ENCODE measurements around the gene TBXAS1.

DNA sequence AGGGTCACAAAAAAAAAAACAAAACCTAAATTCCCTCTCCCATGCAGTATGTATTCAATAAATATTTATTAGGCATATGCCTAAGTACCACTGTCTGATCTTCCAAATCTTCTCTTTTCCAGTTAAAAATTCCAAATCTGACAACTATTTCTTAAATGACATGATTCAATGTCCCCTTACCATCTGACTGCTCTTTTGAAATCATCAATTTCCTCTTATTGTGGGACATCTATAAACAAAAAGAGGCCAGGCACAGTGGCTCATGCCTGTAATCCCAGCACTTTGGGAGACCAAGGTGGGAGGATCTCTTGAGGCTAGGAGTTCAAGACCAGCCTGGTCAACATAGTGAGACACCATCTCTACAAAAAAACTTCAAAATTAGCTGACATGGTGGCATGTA is 103.5 kb downstream of the TBXAS1 start:
- TF ChIP-seq, protein P1, sequence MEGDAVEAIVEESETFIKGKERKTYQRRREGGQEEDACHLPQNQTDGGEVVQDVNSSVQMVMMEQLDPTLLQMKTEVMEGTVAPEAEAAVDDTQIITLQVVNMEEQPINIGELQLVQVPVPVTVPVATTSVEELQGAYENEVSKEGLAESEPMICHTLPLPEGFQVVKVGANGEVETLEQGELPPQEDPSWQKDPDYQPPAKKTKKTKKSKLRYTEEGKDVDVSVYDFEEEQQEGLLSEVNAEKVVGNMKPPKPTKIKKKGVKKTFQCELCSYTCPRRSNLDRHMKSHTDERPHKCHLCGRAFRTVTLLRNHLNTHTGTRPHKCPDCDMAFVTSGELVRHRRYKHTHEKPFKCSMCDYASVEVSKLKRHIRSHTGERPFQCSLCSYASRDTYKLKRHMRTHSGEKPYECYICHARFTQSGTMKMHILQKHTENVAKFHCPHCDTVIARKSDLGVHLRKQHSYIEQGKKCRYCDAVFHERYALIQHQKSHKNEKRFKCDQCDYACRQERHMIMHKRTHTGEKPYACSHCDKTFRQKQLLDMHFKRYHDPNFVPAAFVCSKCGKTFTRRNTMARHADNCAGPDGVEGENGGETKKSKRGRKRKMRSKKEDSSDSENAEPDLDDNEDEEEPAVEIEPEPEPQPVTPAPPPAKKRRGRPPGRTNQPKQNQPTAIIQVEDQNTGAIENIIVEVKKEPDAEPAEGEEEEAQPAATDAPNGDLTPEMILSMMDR (conservative IDR thresholded peaks at IDR 0.05) = no peak
- TF ChIP-seq ZFX (IDR thresholded peaks at IDR 0.05) = no peak
